ENCODE data around the gene ALX4.

The ALX4 gene

GRCh38 chr11:44329472-44330230 lies 19.7 kb upstream of the ALX4 start:
- TF ChIP-seq CTCF (IDR thresholded peaks at IDR 0.05; ENCODE audit: borderline replicate concordance, insufficient read depth, low read depth, low read length), result no peak
- H3K4me3 ChIP-seq (ENCODE audit: low read depth, low read length), result no peak overlapping the region

GRCh38 chr11:44328138-44328660 lies 18.3 kb upstream of the ALX4 start:
- no peak overlapping the region for H3K4me3 ChIP-seq (ENCODE audit: low read depth, low read length)
- no peak for TF ChIP-seq CTCF (IDR thresholded peaks at IDR 0.05; ENCODE audit: borderline replicate concordance, insufficient read depth, low read depth, low read length)

GRCh38 chr11:44327730-44328129 lies 17.8 kb upstream of the ALX4 start:
- no peak overlapping the region for H3K4me3 ChIP-seq (ENCODE audit: low read depth, low read length)
- no peak for TF ChIP-seq CTCF (IDR thresholded peaks at IDR 0.05; ENCODE audit: borderline replicate concordance, insufficient read depth, low read depth, low read length)

GRCh38 chr11:44326615-44327475 lies 16.9 kb upstream of the ALX4 start:
- TF ChIP-seq CTCF (IDR thresholded peaks at IDR 0.05; ENCODE audit: borderline replicate concordance, insufficient read depth, low read depth, low read length), result no peak

GRCh38 chr11:44325698-44326097 lies 15.8 kb upstream of the ALX4 start:
- TF ChIP-seq CTCF (IDR thresholded peaks at IDR 0.05; ENCODE audit: borderline replicate concordance, insufficient read depth, low read depth, low read length), result no peak
- H3K4me3 ChIP-seq (ENCODE audit: low read depth, low read length), result no peak overlapping the region

More at GRCh38 chr11:44326615-44327475, 16.9 kb upstream of the ALX4 start:
- H3K4me3 ChIP-seq (ENCODE audit: low read depth, low read length), result no peak overlapping the region

- no peak overlapping the region for H3K4me3 ChIP-seq (ENCODE audit: low read depth, low read length)
- TF ChIP-seq CTCF (IDR thresholded peaks at IDR 0.05; ENCODE audit: borderline replicate concordance, insufficient read depth, low read depth, low read length), result no peak
Measured at GRCh38 chr11:44324749-44325525, 15.0 kb upstream of the ALX4 start.
